ENCODE data around the gene SYK. TPM values are rescaled to one million over a fixed set of nuclear protein-coding genes. Genes with fewer than 3 reads are reported as not detected.

Gene SYK
- total RNA-seq, 1 experiment from 2014 or later = 5.9 TPM

GRCh38 chr9:90767523-90768100, 34.0 kb upstream of the SYK start:
- ChIA-PET CTCF (interaction anchor here (1.3 kb wide), 1 partner anchor 624 kb away, joined by 4 read pairs; no protein-coding TSS in a partner anchor), POLR2A (interaction anchor here (0.6 kb wide), 2 partner anchors 464 to 1143 kb away, joined by 3 read pairs; no protein-coding TSS in a partner anchor)
- Mint-ChIP-seq H3K9me3 (ENCODE audit: unreplicated experiment) (peaks cover 13% of the 10 kb centered on the region), H3K27ac (ENCODE audit: low read depth, unreplicated experiment) (no peak overlapping the region), H3K4me1 (ENCODE audit: insufficient read depth, unreplicated experiment) (no peaks in the 10 kb centered on the region), H3K36me3 (ENCODE audit: insufficient read depth, unreplicated experiment) (no peaks in the 10 kb centered on the region), H3K4me3 (ENCODE audit: unreplicated experiment) (no peak overlapping the region), H3K27me3 (ENCODE audit: insufficient read depth, unreplicated experiment) (peaks cover 11% of the 10 kb centered on the region)
- TF ChIP-seq, protein P1, sequence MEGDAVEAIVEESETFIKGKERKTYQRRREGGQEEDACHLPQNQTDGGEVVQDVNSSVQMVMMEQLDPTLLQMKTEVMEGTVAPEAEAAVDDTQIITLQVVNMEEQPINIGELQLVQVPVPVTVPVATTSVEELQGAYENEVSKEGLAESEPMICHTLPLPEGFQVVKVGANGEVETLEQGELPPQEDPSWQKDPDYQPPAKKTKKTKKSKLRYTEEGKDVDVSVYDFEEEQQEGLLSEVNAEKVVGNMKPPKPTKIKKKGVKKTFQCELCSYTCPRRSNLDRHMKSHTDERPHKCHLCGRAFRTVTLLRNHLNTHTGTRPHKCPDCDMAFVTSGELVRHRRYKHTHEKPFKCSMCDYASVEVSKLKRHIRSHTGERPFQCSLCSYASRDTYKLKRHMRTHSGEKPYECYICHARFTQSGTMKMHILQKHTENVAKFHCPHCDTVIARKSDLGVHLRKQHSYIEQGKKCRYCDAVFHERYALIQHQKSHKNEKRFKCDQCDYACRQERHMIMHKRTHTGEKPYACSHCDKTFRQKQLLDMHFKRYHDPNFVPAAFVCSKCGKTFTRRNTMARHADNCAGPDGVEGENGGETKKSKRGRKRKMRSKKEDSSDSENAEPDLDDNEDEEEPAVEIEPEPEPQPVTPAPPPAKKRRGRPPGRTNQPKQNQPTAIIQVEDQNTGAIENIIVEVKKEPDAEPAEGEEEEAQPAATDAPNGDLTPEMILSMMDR (IDR thresholded peaks at IDR 0.05; ENCODE audit: unreplicated experiment) = no peak
- intact Hi-C loops (cut with micrococcal nuclease) = no loop called here
- BruUV-seq (replicated peaks) = no TSS peak
- no peak for DNase-seq (ENCODE audit: unreplicated experiment)

DNA sequence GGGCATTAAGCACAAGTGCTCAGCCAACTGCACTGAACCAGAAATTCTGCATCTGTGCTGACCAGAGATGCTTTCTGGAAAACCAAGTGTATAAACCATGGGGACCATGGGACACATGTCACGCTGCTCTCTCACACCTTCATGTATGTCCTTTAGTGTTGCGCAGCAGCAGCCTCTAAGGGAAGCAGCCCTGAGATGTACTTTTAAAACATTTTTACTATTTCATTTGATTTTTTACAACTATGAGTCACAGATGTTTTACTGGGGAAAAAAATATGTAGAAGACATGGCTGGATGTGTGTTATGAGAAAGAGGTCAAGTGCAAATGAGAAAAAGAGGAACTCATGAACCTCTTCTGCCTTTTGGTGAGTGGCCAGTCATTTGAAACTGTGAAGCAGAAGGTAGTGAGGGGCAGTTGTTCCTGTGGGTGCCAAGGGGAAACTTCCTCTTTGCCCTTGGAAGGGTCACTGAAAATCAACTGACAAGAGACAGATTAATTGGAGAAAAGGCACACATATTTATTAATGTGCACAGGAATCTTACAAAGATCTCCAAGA, 31.4 kb upstream of the SYK start:
- no peaks in the 10 kb centered on the region for H3K4me1 Mint-ChIP-seq (ENCODE audit: insufficient read depth, unreplicated experiment)
- peaks cover 13% of the 10 kb centered on the region for H3K9me3 Mint-ChIP-seq (ENCODE audit: unreplicated experiment)
- DNase-seq (ENCODE audit: unreplicated experiment) = no peak
- H3K27me3 Mint-ChIP-seq (ENCODE audit: insufficient read depth, unreplicated experiment) = peaks cover 11% of the 10 kb centered on the region
- no TSS peak for BruUV-seq (replicated peaks)
- no peak overlapping the region for H3K4me3 Mint-ChIP-seq (ENCODE audit: unreplicated experiment)
- intact Hi-C loops (cut with micrococcal nuclease) = loop anchor here (5.0 kb wide), 1 partner anchor 102 kb away; no protein-coding TSS in a partner anchor
- TF ChIP-seq, protein P1 (IDR thresholded peaks at IDR 0.05; ENCODE audit: unreplicated experiment) = no peak
- no peak overlapping the region for H3K27ac Mint-ChIP-seq (ENCODE audit: low read depth, unreplicated experiment)
- ChIA-PET POLR2A (no interaction called here), CTCF (interaction anchor here (0.8 to 0.9 kb wide), 2 partner anchors 628 to 644 kb away, joined by 3 read pairs; no protein-coding TSS in a partner anchor)
- H3K36me3 Mint-ChIP-seq (ENCODE audit: insufficient read depth, unreplicated experiment) = no peaks in the 10 kb centered on the region

DNA sequence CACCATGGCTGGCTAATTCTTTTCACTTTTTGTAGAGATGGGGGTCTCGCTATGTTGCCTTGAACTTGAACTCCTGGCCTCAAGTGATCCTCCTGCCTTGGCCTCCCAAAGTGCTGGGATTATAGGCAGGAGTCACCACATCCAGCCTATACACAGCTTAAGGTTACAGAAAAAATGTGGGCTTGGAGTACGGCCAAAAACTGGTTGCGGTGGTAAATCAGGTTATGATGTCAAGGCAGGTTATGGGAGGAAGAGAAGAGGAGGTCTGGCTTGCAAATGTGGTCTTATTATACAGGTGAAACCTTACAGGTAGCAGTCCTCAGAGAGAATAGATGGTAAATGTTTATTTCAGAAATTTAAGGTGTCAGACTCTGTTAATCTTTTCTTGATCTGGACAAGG, 30.7 kb upstream of the SYK start:
- Mint-ChIP-seq H3K27ac (ENCODE audit: low read depth, unreplicated experiment) (no peak overlapping the region), H3K9me3 (ENCODE audit: unreplicated experiment) (peaks cover 13% of the 10 kb centered on the region), H3K4me3 (ENCODE audit: unreplicated experiment) (no peak overlapping the region), H3K4me1 (ENCODE audit: insufficient read depth, unreplicated experiment) (no peaks in the 10 kb centered on the region), H3K27me3 (ENCODE audit: insufficient read depth, unreplicated experiment) (peaks cover 11% of the 10 kb centered on the region), H3K36me3 (ENCODE audit: insufficient read depth, unreplicated experiment) (no peaks in the 10 kb centered on the region)
- TF ChIP-seq, protein P1 (IDR thresholded peaks at IDR 0.05; ENCODE audit: unreplicated experiment) = no peak
- no peak for DNase-seq (ENCODE audit: unreplicated experiment)
- ChIA-PET CTCF (interaction anchor here (0.6 to 0.8 kb wide), 2 partner anchors 299 to 645 kb away, joined by 3 read pairs; no protein-coding TSS in a partner anchor), POLR2A (no interaction called here)
- BruUV-seq (replicated peaks) = no TSS peak
- intact Hi-C loops (cut with micrococcal nuclease) = loop anchor here (5.0 kb wide), 1 partner anchor 101 kb away; no protein-coding TSS in a partner anchor

- TF ChIP-seq, protein P1 (IDR thresholded peaks at IDR 0.05; ENCODE audit: unreplicated experiment) = no peak
- Mint-ChIP-seq H3K27me3 (ENCODE audit: insufficient read depth, unreplicated experiment) (peaks cover 11% of the 10 kb centered on the region), H3K27ac (ENCODE audit: low read depth, unreplicated experiment) (no peak overlapping the region), H3K9me3 (ENCODE audit: unreplicated experiment) (peaks cover 6% of the 10 kb centered on the region), H3K4me1 (ENCODE audit: insufficient read depth, unreplicated experiment) (no peaks in the 10 kb centered on the region), H3K4me3 (ENCODE audit: unreplicated experiment) (no peak overlapping the region), H3K36me3 (ENCODE audit: insufficient read depth, unreplicated experiment) (no peaks in the 10 kb centered on the region)
- no TSS peak for BruUV-seq (replicated peaks)
- DNase-seq (ENCODE audit: unreplicated experiment) = no peak
- POLR2A ChIA-PET = interaction anchor here (0.6 kb wide), 1 partner anchor 451 kb away, joined by 4 read pairs; no protein-coding TSS in a partner anchor
- CTCF ChIA-PET = interaction anchor here (0.6 to 0.9 kb wide), 2 partner anchors 101 to 545 kb away, joined by 3 read pairs; no protein-coding TSS in a partner anchor
- intact Hi-C loops (cut with micrococcal nuclease) = loop anchor here (5.0 kb wide), 1 partner anchor 100 kb away; no protein-coding TSS in a partner anchor
Measured at GRCh38 chr9:90772386-90772785, 29.2 kb upstream of the SYK start.

All from MCF 10A (cell line).